MM.1S (cell line): ENCODE results near the gene NABP2.

Experiments used
- DNase-seq: peaks from one replicate; pipeline ENCODE4 v3.0.0-alpha.2; 2015
- H2AFZ ChIP-seq: fragments of 300-600 bp; sonication (generic); 2 replicates; pipeline ENCODE4 v1.6.0; 2016; ENCODE audit warnings: antibody characterized with exemption, low read length
- H3F3A ChIP-seq: fragments of 300-600 bp; sonication (generic); 2 replicates; pipeline ENCODE4 v1.6.1; 2016; ENCODE audit warnings: mild to moderate bottlenecking, antibody characterized with exemption, low read length, moderate library complexity, mixed read lengths; ENCODE audit not compliant: insufficient read depth
- H3K27ac ChIP-seq: fragments of 300-600 bp; sonication (generic); 2 replicates; pipeline ENCODE4 v1.5.1; 2016; ENCODE audit warnings: mild to moderate bottlenecking, low read length
- H3K27me3 ChIP-seq: fragments of 300-600 bp; sonication (generic); replicated peaks from 2 replicates; pipeline ENCODE4 v1.6.0; 2016; ENCODE audit warnings: low read length; ENCODE audit not compliant: insufficient read depth
- H3K36me3 ChIP-seq: fragments of 300-600 bp; sonication (generic); replicated peaks from 2 replicates; pipeline ENCODE4 v1.6.1; 2016; ENCODE audit warnings: mild to moderate bottlenecking, low read length, mixed read lengths; ENCODE audit not compliant: insufficient read depth
- H3K4me1 ChIP-seq: fragments of 300-600 bp; sonication (generic); 2 replicates; pipeline ENCODE4 v1.6.1; 2016; ENCODE audit warnings: low read length, mixed read lengths
- H3K4me2 ChIP-seq: fragments of 300-600 bp; sonication (generic); 2 replicates; pipeline ENCODE4 v1.6.0; 2016; ENCODE audit warnings: low read depth, low read length
- H3K4me3 ChIP-seq: fragments of 300-600 bp; sonication (generic); 2 replicates; pipeline ENCODE4 v1.5.1; 2016; ENCODE audit warnings: low read length, mixed read lengths
- H3K79me2 ChIP-seq: fragments of 300-600 bp; sonication (generic); 2 replicates; pipeline ENCODE4 v1.6.1; 2016; ENCODE audit warnings: mixed run types, low read length, mixed read lengths
- H3K9ac ChIP-seq: fragments of 300-600 bp; sonication (generic); 2 replicates; pipeline ENCODE4 v1.6.1; 2016; ENCODE audit warnings: low read length, mixed read lengths
- H3K9me2 ChIP-seq: fragments of 300-600 bp; sonication (generic); replicated peaks from 2 replicates; pipeline ENCODE4 v1.6.1; 2016; ENCODE audit warnings: mild to moderate bottlenecking, low read length, mixed read lengths; ENCODE audit not compliant: insufficient read depth
- H3K9me3 ChIP-seq: fragments of 300-600 bp; sonication (generic); replicated peaks from 2 replicates; pipeline ENCODE4 v1.6.1; 2016; ENCODE audit warnings: mild to moderate bottlenecking, low read length, mixed read lengths; ENCODE audit not compliant: insufficient read depth
- H4K20me1 ChIP-seq: fragments of 300-600 bp; sonication (generic); 2 replicates; pipeline ENCODE4 v1.6.1; 2016; ENCODE audit warnings: mild to moderate bottlenecking, low read length, moderate library complexity, mixed read lengths; ENCODE audit not compliant: insufficient read depth
- CTCF ChIP-seq: fragments of 300-600 bp; sonication (generic); IDR thresholded peaks from 2 replicates; pipeline ENCODE4 v1.5.1; 2016; ENCODE audit warnings: antibody characterized with exemption, low read length, mixed read lengths
- EZH2 ChIP-seq: fragments of 300-600 bp; sonication (generic); optimal IDR thresholded peaks from 2 replicates; pipeline ENCODE3; 2017; ENCODE audit warnings: low read depth, mild to moderate bottlenecking, antibody characterized with exemption, low read length, mixed read lengths
- EZH2phosphoT487 ChIP-seq: fragments of 300-600 bp; sonication (generic); IDR thresholded peaks from 2 replicates; pipeline ENCODE4 v1.6.1; 2018; ENCODE audit warnings: antibody characterized with exemption, low read length

NABP2 gene

DNA sequence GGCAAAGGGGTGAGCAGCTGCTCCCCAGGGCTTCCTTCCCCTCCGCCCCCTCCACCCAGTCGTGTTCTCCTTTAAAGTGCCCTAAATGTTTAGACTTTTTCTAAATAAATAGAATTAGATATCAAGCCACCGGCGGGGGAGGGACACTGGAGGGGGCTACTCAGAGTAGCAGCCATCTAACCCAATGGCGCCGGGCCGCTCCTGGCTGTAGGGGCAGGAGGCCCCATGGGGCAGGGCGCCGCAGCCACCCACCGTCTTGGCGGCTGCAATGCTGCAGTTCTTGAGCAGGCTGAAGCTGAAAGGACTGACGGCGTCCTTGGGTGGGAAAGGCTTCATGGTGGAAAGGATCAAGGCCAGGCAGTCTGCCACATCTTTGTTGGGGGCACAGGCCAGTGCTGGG lies 18.8 kb downstream of the NABP2 start:
- H3K9me3 ChIP-seq: no peaks in the 10 kb centered on the region
- DNase-seq: no peak
- H3K9me2 ChIP-seq: no peaks in the 10 kb centered on the region
- no peak overlapping the region for H3K4me2 ChIP-seq
- no peak overlapping the region for H3K9ac ChIP-seq
- no peak overlapping the region for H3K27ac ChIP-seq
- no peak overlapping the region for H3K4me3 ChIP-seq
- TF ChIP-seq EZH2 (no peak), CTCF (no peak), EZH2phosphoT487 (no peak)
- no peaks in the 10 kb centered on the region for H3K36me3 ChIP-seq
- H3K4me1 ChIP-seq: no peaks in the 10 kb centered on the region
- no peaks in the 10 kb centered on the region for H4K20me1 ChIP-seq
- no peaks in the 10 kb centered on the region for H3K27me3 ChIP-seq
- no peak overlapping the region for H2AFZ ChIP-seq
- H3F3A ChIP-seq: no peaks in the 10 kb centered on the region
- H3K79me2 ChIP-seq: no peaks in the 10 kb centered on the region

DNA sequence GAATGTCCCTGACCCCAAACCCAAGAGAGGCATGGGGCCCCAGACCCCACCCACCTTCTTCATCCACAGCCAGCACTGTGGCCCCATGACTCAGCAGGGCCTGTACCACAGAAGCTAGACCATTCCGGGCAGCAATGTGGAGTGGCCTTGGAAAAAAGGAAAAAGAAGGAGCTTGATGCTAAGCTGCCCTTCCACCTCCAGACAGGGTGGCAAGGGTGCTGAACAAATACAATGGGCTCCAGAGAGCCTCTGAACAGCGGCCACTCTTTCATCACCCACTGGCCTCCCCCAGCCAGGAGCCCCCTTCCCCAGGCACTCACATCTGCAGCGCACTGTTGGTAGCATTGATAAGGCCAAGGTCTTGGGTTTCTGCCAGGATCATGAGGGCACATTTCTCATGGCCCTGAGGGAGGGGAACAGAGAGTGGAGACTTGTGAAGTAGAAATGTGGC lies 19.6 kb downstream of the NABP2 start:
- no peaks in the 10 kb centered on the region for H3K79me2 ChIP-seq
- H3K9ac ChIP-seq: no peak overlapping the region
- H3K9me3 ChIP-seq: no peaks in the 10 kb centered on the region
- H3K36me3 ChIP-seq: no peaks in the 10 kb centered on the region
- no peak overlapping the region for H3K27ac ChIP-seq
- TF ChIP-seq EZH2phosphoT487 (no peak), EZH2 (no peak), CTCF (no peak)
- H3K9me2 ChIP-seq: no peaks in the 10 kb centered on the region
- no peaks in the 10 kb centered on the region for H3K4me1 ChIP-seq
- H3K27me3 ChIP-seq: no peaks in the 10 kb centered on the region
- H2AFZ ChIP-seq: no peak overlapping the region
- no peak for DNase-seq
- H3F3A ChIP-seq: no peaks in the 10 kb centered on the region
- H3K4me3 ChIP-seq: no peak overlapping the region
- no peaks in the 10 kb centered on the region for H4K20me1 ChIP-seq
- H3K4me2 ChIP-seq: no peak overlapping the region

DNA sequence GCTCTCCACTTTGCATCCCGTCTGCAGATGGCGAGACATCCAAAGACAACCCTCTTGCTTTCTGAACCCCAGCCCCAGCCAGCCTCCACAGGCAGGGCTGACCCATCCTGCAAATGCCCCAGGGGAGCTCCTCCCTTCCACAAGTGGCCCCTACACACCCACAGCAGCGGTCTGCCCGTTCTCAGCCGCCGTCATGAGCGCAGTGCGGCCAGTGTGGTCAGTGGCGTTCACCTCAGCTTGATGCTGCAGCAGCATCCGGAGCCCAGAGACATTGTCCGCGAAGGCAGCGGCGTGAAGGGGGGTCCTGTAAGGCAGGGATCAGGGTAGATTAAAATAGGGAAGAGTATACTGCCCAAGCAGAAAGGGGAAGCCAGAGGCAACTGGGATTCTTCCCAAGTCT lies 20.4 kb downstream of the NABP2 start:
- H4K20me1 ChIP-seq: no peaks in the 10 kb centered on the region
- no peak overlapping the region for H3K4me3 ChIP-seq
- no peak overlapping the region for H2AFZ ChIP-seq
- H3K9ac ChIP-seq: no peak overlapping the region
- H3K9me3 ChIP-seq: no peaks in the 10 kb centered on the region
- no peak overlapping the region for H3K27ac ChIP-seq
- no peaks in the 10 kb centered on the region for H3K79me2 ChIP-seq
- H3K4me1 ChIP-seq: no peaks in the 10 kb centered on the region
- H3K27me3 ChIP-seq: no peaks in the 10 kb centered on the region
- no peaks in the 10 kb centered on the region for H3F3A ChIP-seq
- DNase-seq: no peak
- H3K9me2 ChIP-seq: no peaks in the 10 kb centered on the region
- H3K36me3 ChIP-seq: no peaks in the 10 kb centered on the region
- H3K4me2 ChIP-seq: no peak overlapping the region
- TF ChIP-seq EZH2phosphoT487: no peak
- TF ChIP-seq EZH2: no peak
- no peak for TF ChIP-seq CTCF
